Neural cell (in vitro differentiated cells): ENCODE measurements around the gene KDM3B. TPM values are rescaled to one million over a fixed set of nuclear protein-coding genes. Genes with fewer than 3 reads are reported as not detected.

Source experiments
- H2AFZ ChIP-seq: fragments of 200-600, 300-800 bp; sonication (generic), shearing (Covaris generic); 2 replicates; pipeline ENCODE4 v1.6.0; 2014; ENCODE audit warnings: low read depth, mild to moderate bottlenecking, antibody characterized with exemption, low read length, moderate library complexity
- H3F3A ChIP-seq: fragments of 200-600 bp; shearing (Covaris generic); 2 replicates; pipeline ENCODE4 v1.6.1; 2016; ENCODE audit warnings: mild to moderate bottlenecking, moderate library complexity, mixed read lengths, antibody characterized with exemption, low read length; ENCODE audit not compliant: insufficient read depth, poor library complexity, severe bottlenecking
- H3K27ac ChIP-seq: fragments of 200-600, 300-800 bp; sonication (generic), shearing (Covaris generic); 2 replicates; pipeline ENCODE4 v1.5.1; 2014; ENCODE audit warnings: mild to moderate bottlenecking, low read length, moderate library complexity
- H3K27me3 ChIP-seq: fragments of 300-800, 200-600 bp; sonication (generic), shearing (Covaris generic); 2 replicates; pipeline ENCODE4 v1.6.0; 2014; ENCODE audit warnings: mild to moderate bottlenecking, low read depth, low read length, moderate library complexity; ENCODE audit not compliant: insufficient read depth
- H3K36me3 ChIP-seq: fragments of 300-800, 200-600 bp; sonication (generic), shearing (Covaris generic); 2 replicates; pipeline ENCODE4 v1.5.1; 2014; ENCODE audit warnings: mild to moderate bottlenecking, antibody characterized with exemption, low read length, moderate library complexity; ENCODE audit not compliant: insufficient read depth
- H3K4me2 ChIP-seq: fragments of 300-800, 200-600 bp; sonication (generic), shearing (Covaris generic); 2 replicates; pipeline ENCODE4 v1.6.0; 2014; ENCODE audit warnings: mild to moderate bottlenecking, low read length
- H3K4me3 ChIP-seq: fragments of 300-800, 200-600 bp; sonication (generic), shearing (Covaris generic); 2 replicates; pipeline ENCODE4 v1.5.1; 2014; ENCODE audit warnings: mild to moderate bottlenecking, low read length, moderate library complexity
- H3K79me2 ChIP-seq: fragments of 200-600 bp; shearing (Covaris generic); replicated peaks from 2 replicates; pipeline ENCODE4 v1.6.0; 2014; ENCODE audit warnings: mild to moderate bottlenecking, low read length, moderate library complexity; ENCODE audit not compliant: insufficient read depth
- H3K9ac ChIP-seq: fragments of 300-800, 200-600 bp; sonication (generic), shearing (Covaris generic); 2 replicates; pipeline ENCODE4 v1.6.1; 2016; ENCODE audit warnings: mild to moderate bottlenecking, low read length, mixed read lengths
- H3K9me2 ChIP-seq: fragments of 200-600 bp; shearing (Covaris generic); 2 replicates; pipeline ENCODE4 v1.6.1; 2016; ENCODE audit warnings: mild to moderate bottlenecking, low read length, mixed read lengths; ENCODE audit not compliant: insufficient read depth
- H3K9me3 ChIP-seq: fragments of 200-600, 300-800 bp; sonication (generic), shearing (Covaris generic); 2 replicates; pipeline ENCODE4 v1.6.1; 2016; ENCODE audit warnings: mild to moderate bottlenecking, mixed run types, low read length, moderate library complexity, mixed read lengths
- H4K20me1 ChIP-seq: fragments of 200-600 bp; shearing (Covaris generic); 2 replicates; pipeline ENCODE4 v1.6.1; 2016; ENCODE audit warnings: mild to moderate bottlenecking, mixed run types; ENCODE audit not compliant: insufficient read depth
- CTCF ChIP-seq: fragments of 450-650 bp; IDR thresholded peaks from 2 replicates; pipeline ENCODE4 v1.5.1; 2014; ENCODE audit warnings: antibody characterized with exemption, mild to moderate bottlenecking, moderate library complexity; ENCODE audit not compliant: poor library complexity, severe bottlenecking
- EP300 ChIP-seq: fragments of 450-650 bp; conservative IDR thresholded peaks from 2 replicates; pipeline ENCODE4 v1.6.1; 2014; ENCODE audit warnings: antibody characterized with exemption, mild to moderate bottlenecking, moderate library complexity; ENCODE audit not compliant: poor library complexity, severe bottlenecking
- EZH2 ChIP-seq: fragments of 200-600, 300-800 bp; shearing (Covaris generic), sonication (generic); IDR thresholded peaks from 2 replicates; pipeline ENCODE4 v1.6.1; 2014; ENCODE audit warnings: antibody characterized with exemption, low read length, borderline replicate concordance, mild to moderate bottlenecking; ENCODE audit not compliant: insufficient read depth, poor library complexity, severe bottlenecking
- MXI1 ChIP-seq: fragments of 450-650 bp; conservative IDR thresholded peaks from 2 replicates; pipeline ENCODE4 v1.6.1; 2014; ENCODE audit warnings: antibody characterized with exemption, mild to moderate bottlenecking; ENCODE audit not compliant: poor library complexity, severe bottlenecking
- POLR2AphosphoS5 ChIP-seq: IDR thresholded peaks from 2 replicates; pipeline ENCODE4 v1.6.1; 2012
- RAD21 ChIP-seq: fragments of 450-650 bp; conservative IDR thresholded peaks from 2 replicates; pipeline ENCODE4 v1.6.1; 2014; ENCODE audit warnings: antibody characterized with exemption, mild to moderate bottlenecking, moderate library complexity
- REST ChIP-seq: IDR thresholded peaks from 2 replicates; pipeline ENCODE4 v1.6.1; 2012; ENCODE audit warnings: borderline replicate concordance
- SMC3 ChIP-seq: fragments of 450-650 bp; conservative IDR thresholded peaks from 2 replicates; pipeline ENCODE4 v1.6.1; 2014; ENCODE audit warnings: antibody characterized with exemption, mild to moderate bottlenecking, moderate library complexity; ENCODE audit not compliant: poor library complexity
- TAF1 ChIP-seq: IDR thresholded peaks from 2 replicates; pipeline ENCODE4 v1.6.1; 2012; ENCODE audit warnings: low read depth
- polyA plus RNA-seq: library from polyadenylated mRNA; depleted of rRNA; stranded (reverse); fragments of >200 nt; gene quantifications from 2 replicates; pipeline ENCODE4 v1.2.3, GENCODE V29; 2014

The KDM3B gene
- polyA plus RNA-seq, 1 donor from 2014 or later = 58.7 TPM

DNA sequence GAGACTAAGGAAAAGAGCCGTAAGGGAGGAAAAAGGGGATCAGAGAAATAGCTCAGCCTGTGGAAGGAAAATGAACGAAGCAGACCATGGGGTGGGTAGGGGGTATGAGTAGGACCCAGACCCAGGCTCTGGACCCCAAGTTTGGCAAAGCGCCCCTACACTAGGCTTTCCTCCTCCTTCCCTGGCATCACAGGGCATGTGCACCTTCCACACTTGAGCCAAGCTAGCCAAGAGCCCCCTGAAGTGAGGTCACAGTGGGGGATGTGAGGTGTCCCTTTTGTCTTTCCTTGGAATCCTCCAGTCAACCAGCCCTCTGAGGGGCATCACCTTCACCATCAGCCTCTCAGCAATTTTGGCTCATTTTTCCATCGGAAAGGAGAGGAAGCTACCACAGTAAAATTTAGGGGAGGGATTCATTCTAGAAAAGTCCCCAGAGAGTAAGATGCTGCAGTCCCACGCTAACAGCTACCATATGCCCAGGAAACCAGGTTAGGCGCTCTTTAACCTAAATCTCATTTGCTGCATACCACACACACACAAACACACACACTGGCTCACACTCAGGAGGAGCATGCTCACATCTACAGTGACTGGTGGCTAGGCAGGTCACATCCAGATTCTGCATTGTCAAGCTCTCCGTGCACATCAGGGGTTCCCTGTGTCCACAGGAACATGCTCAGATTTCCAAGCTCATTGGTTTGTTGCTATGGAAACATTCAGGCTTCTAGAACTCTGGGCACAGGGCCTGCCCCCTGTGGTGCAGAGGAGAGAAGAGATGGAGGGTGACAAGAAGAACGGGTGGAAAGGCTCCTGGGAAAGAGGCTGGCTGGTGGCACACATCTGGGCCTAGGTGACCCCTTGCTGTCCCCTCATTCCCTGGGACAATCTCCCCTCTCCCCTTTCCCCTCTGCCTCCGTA is 96.3 kb downstream of the KDM3B start:
- H3K9me3 ChIP-seq = no peaks in the 10 kb centered on the region
- no peaks in the 10 kb centered on the region for H4K20me1 ChIP-seq
- peak; percentile 78 for TF ChIP-seq POLR2AphosphoS5
- peak; percentile 67 for TF ChIP-seq MXI1
- TF ChIP-seq SMC3 = no peak
- no peak for TF ChIP-seq TAF1
- peak; percentile 39 for TF ChIP-seq RAD21
- TF ChIP-seq CTCF = no peak
- no peak for TF ChIP-seq EZH2
- peak; percentile 77 for TF ChIP-seq EP300
- TF ChIP-seq REST = peak; percentile 86
- H3K4me3 ChIP-seq = peak overlapping the region; percentile 56
- no peak overlapping the region for H2AFZ ChIP-seq
- peak overlapping the region; percentile 70 for H3K9ac ChIP-seq
- no peaks in the 10 kb centered on the region for H3K9me2 ChIP-seq
- H3F3A ChIP-seq = peaks cover 3% of the 10 kb centered on the region
- peak overlapping the region; percentile 21 for H3K4me2 ChIP-seq
- no peaks in the 10 kb centered on the region for H3K36me3 ChIP-seq
- H3K79me2 ChIP-seq = no peaks in the 10 kb centered on the region
- H3K27me3 ChIP-seq = no peaks in the 10 kb centered on the region
- H3K27ac ChIP-seq = peak overlapping the region; percentile 92

GRCh38 chr5:138449501-138450239 is 97.2 kb downstream of the KDM3B start:
- Histone ChIP-seq H3K9me2 (no peaks in the 10 kb centered on the region), H4K20me1 (no peaks in the 10 kb centered on the region), H3K9me3 (no peaks in the 10 kb centered on the region), H3K9ac (peak overlapping the region; percentile 70), H3K4me3 (peak overlapping the region; percentile 56), H3F3A (peaks cover 3% of the 10 kb centered on the region), H3K4me2 (peak overlapping the region; percentile 48), H3K27me3 (no peaks in the 10 kb centered on the region), H2AFZ (peak overlapping the region; percentile 25), H3K27ac (peak overlapping the region; percentile 92), H3K79me2 (no peaks in the 10 kb centered on the region), H3K36me3 (no peaks in the 10 kb centered on the region)
- peak; percentile 87 for TF ChIP-seq RAD21
- no peak for TF ChIP-seq TAF1
- peak; percentile 49 for TF ChIP-seq POLR2AphosphoS5
- peak; percentile 46 for TF ChIP-seq MXI1
- peak; percentile 97 for TF ChIP-seq CTCF
- peak; percentile 91 for TF ChIP-seq SMC3
- no peak for TF ChIP-seq REST
- no peak for TF ChIP-seq EZH2
- TF ChIP-seq EP300 = no peak
